ENCODE data around the gene PTPRH.
"Not testable (repeated sequence)": the region's sequence is repeated elsewhere in the genome, so short reads cannot be mapped to it uniquely, and the experiment has no call there.

Gene PTPRH

DNA sequence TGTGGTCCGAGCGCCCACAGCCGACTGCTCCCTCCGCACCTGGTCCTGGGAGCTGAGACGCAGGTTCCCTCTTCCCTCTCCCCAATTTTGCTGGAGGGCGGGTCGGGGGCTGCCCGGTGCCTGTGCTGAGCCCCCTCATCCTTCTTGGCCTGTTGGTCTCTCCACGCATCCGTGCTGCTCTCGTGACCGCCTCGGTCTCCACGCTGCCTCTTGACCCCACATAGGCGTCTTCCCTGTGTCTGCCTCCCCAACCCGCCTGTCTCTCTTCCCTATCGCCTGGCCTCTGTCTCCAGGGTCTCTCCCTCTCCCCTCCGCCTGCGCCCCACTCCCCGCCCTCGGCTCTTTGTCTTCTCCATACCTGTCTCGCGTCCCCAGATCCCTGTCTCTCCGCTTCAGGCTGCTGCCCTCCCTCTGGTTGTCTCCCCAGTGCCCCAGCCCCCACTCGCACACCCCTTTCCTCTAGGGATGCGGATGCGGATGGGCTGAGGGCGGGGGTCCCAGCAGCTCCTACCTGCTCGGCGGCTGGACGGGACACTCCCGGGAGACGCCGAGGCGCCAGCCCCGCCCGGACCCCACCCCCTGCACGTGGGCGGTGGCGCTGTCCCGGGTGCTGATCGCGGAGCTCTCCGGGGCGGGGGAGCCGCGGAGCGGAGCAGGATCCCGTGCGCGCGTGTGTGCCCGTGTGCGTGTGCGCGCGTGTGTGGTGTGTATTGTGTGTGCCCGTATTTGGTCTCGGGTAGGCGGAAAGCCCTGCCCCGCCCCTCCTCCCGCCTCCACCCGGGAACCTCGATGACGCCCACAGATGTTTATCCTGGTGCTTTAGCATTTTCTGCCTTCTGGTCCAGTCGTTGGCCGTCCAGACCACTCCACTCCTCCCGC lies 29.5 kb downstream of the PTPRH start, which contains the start of gene SYT5:
TSS of gene SYT5 (minus strand) at position 684 of the 879 bp plus-strand sequence. CDS start 1,248 bp downstream, outside the sequence.
- peak; percentile 39 for DNase-seq (ENCODE audit: low spot score)

DNA sequence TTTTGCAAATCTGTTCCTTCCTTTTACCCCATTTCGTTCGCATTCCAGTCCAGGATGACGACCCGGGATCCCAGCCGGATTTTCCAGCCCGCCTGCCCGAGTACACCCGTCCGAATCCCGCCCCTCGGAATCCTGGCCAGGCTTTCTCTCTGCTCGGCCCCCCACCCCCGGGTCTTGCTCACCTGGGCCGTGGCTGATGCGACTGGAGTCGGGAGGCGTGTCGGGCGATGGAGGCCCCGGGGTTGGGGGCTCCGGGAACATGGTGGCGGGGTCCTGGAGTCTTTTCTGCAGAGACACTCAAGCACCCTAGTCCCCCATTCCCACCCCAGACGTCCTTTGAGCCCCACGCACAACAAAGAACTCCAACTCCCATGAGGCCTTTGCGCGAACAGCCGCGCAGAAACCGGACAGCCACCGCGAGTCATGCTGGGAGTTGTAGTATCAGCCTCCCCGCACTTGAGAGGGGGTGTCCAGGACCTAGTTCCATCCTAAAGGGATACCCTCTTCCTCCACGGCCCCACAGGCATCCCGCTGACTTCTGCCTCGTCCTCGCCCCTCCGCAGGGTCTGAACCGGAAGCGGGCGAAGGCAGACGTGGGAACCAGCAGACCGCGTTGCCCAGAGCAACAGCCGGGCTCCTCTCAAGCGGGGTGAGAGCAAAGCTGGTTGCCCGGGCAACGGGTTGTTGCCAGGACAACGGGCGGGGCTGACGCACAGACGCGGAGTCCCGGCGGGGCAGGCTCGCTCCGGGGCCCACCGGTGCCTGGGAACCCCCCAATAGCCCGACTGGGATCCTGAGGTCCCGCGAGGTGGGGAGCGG lies 30.3 kb downstream of the PTPRH start:
- no peak for DNase-seq (ENCODE audit: low spot score)

DNA sequence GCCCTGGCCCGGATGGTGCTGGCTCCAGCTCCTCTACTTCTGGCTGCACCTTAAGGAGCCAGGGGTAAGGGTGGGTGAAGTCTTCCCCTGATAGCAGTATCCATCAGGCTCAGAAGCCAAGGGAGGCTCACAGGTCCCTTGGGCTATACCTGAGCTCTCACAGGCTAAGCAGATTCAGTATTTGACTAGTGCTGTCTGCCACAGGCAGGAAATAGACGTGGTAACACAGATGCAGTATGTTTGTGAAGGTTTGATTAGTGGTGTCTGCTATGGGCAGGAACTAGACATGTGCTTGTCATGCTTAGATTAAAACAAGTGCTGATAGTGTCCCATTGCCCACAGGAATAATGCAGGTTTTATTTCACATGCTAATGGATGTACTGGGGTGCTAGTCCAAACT lies 33.2 kb downstream of the PTPRH start:
- peak; percentile 40 for DNase-seq (ENCODE audit: low spot score)

DNA sequence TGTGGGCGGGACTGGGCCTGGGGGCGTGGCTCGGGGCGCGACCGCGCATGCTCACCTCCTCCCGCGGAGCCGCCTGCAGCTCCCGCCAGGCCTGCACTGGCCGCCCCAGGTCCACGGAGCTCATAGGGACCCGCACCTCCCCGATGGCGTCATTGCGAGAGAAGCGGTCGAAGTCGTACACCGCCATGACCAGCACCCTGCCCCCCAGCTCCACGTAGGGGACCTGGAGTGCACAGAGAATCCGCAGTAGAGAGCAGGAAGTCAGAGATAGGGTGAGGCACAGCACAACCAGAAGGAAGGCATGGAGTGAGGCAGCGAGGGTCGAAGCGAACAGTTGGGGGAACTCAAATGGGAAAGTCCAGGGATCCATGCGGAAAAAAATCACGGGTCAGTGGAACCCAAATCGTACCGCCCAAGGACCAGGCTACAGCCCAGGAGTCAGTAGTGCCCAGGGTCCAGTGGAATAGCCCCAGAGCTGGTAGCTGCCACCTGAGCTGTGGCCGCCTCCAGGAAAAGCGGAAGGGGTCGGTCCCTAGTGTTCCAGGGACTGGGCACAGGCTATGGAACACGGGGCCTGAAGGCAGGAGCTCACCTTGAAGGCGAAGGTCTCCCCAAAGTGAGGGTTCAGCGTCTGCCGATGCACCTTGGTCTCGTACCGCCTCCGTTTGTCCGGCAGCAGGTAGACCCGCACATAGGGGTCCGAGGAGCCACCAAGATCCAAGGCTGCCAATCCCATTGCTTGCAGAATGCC lies 34.0 kb downstream of the PTPRH start:
- no peak for DNase-seq (ENCODE audit: low spot score)

DNA sequence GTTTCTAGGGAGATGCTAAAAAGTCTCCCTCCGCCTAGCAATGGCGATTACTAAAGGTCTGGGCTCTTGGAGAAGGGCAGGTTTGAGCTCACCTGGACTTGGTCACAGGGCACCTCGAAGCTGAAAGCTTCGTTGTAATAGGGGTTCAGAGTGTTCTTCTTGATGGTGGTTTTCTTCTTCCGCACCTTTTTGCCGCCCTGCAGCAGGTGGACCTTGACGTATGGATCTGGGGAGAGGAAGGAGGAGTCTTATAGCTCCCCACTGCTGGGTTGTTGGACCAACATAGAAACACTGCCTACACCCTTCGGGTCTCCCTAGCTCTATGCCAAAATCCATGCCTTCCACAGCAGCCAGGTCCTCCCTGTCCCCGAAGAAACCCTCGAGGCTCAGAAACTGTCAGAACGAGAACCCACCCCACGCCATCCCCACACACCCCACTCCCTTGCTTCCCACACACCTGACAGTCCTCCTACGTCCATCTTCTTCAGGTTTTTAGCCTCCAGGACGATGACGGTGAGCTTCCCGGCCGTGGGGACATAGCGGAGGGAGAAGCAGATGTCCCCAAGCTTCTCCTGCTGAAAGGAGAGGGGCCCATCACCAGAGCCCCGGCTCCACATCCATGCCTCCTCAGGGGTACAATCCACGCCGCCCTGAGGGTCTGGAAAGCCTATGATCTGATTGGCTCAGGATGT lies 34.7 kb downstream of the PTPRH start:
- no peak for DNase-seq (ENCODE audit: low spot score)

DNA sequence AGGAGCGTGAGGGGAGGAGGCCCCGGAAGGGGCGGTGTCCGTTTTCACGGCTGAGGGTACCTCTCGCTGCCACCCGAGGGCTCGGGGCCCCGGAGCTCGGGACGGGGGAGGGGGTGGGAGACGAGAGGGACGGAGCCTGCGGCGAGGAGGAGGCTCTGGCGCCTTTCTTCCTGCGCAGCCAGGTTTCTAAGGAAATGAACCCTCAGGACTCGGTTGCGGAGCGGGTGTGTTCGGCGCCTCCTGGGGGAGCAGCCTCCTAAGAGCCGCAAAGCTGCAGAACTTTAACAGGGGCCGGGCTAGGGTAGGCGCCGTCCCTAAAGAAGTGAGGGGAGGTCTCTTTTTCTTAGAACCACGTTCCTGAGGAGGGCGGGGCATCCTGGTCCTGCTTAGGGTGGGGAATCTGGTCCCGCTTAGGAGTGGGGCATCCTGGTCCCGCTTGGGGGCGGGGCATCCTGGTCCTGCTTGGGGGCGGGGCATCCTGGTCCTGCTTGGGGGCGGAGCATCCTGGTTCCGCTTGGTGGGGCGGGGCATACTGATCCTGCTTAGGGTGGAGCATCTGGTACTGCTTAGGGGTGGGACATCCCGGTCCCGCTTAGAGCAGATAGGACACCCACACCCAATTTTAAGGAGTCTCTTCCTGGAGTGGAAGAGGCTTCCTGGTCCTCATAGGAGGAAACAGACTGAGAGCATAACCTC lies 35.4 kb downstream of the PTPRH start:
- DNase-seq (ENCODE audit: low spot score), result no peak

DNA sequence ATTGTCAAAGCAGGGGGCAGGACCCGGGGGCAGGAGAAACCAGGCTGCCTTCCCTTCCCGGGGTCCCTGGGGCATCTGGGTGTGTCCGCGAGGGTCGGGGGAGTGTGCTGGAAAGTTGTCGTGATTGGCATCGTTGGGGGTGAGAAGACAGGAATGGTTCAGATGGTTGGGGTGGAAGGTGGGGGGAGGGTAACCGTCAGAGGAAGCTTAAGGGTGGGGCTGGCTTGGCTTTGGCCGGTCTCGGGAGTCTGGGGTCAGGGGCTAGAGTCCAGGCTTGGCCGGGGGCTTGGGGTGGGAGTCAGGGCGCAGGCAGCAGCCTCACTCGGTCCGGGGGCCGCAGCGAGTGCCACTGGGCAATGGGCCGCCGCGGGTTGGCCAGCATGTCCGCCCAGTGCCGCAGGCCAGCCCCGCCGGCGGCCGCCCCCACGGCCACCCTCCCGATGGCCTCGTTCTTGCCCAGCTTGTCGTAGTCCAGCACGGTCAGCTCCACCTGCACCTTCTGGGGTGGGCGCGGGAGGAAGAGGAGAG lies 36.1 kb downstream of the PTPRH start:
- DNase-seq (ENCODE audit: low spot score), result no peak

DNA sequence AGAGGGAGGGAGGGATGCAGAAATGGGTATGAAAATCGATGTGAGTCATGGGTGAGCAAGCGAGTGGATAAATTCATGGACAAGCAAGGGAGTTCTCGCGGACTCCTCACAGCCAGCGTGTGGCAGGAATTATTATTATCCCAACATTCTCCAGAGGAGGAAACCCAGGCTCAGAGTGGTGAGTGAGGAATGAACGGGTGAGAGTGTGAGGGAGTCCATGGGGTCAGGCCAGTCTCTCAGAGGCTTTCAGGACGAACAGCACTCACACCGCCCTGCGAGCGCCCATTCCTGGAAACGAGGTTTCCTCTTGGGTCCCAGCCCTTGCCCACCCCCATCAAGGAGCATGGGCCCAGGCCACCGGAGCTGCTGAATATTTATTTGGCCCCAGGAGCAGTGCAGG lies 36.6 kb downstream of the PTPRH start:
- peak; percentile 51 for DNase-seq (ENCODE audit: low spot score)

DNA sequence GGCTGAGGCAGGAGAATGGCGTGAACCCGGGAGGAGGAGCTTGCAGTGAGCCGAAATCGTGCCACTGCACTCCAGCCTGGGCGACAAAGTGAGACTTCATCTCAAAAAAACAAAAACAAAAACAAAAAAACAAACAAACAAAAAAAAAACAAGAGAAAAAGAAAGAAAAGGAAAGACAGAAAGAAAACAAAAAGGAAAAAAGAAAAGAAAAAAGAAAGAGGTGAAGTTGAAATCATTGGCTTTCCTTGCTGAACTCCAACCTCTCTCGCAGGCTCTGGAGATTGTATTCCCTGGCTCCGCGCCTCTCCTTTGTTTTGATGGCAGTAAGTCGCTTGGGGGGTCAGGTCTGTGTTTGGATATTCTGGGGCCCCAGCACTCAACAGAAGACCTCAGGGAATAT lies 37.0 kb downstream of the PTPRH start:
- not testable (repeated sequence) for DNase-seq (ENCODE audit: low spot score)

DNA sequence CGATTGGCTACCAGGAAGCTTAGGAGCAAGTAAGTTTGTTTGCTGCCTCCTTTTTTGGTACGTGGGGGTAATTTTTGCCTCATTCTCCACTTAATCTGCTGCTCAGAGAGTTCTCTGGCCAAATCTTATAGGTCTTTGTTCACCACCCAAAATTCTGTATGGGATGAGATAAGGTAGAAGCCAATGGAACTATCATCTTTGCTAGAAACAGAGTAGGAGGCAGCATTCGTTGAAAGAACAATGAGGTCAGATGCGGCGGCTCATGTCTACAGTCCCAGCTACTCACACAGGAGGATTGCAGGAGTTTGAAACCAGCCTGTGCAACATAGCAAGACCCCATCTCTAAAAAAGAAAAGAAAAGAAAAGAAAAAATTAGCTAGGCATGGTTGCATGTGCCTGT lies 37.9 kb downstream of the PTPRH start:
- no peak for DNase-seq (ENCODE audit: low spot score)

DNA sequence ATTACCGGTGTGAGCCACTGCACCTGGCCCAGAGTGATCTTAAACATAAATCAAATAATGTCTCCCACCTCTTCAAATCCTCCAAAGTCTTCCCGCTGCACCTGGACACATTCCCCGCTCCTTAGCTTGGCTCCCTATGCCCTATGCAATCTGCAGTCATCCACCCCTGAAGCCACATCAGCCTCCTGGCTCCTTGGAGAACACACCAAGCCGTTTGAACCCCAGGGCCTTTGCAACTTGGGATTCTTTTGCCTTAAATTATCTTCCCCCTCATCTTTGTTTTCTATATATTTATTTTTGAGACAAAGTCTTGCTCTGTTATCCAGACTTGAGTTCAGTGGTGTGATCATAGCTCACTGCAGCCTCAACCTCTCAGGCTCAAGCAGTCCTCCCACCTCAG lies 40.2 kb downstream of the PTPRH start:
- DNase-seq (ENCODE audit: low spot score), result no peak

DNA sequence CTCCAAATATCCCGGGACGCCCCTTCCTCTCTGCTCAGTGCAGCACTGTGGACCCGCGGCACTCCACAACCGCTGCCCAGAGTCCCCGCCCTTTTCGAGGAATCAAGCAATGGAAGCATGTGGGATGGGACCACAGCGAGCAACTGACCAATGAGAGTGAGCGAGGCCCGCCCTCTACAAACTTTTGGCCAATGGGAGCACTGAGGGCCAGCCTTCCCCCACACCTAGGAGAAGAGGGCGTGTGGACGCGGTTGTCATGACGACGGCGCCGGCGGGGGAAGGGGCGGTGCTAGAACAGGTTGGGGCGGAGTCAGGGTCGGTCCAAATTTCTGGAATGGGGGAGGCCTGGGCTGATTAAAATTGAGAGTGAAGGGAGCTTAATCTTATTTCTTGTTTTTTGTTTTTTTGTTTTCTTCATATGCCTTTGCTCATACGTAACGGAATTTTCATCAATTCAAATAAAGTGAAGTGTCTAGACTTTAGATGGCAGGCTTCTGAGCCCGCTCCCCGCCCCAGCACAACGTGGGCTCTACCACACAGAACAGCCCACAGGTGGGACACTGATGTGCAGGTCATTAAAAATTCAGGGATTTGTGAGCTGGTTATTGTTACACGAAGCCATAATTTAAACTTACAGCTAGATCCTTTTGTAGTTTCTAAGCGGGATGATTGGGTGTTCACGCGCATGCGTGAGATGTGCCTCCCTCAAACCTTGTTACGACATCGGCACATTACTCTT lies 42.6 kb downstream of the PTPRH start, which contains the start of gene DNAAF3:
TSS of gene DNAAF3 (minus strand) at position 84 of the 739 bp plus-strand sequence. CDS start 200 bp downstream, outside the sequence.
- DNase-seq (ENCODE audit: low spot score), result peak; percentile 98

DNA sequence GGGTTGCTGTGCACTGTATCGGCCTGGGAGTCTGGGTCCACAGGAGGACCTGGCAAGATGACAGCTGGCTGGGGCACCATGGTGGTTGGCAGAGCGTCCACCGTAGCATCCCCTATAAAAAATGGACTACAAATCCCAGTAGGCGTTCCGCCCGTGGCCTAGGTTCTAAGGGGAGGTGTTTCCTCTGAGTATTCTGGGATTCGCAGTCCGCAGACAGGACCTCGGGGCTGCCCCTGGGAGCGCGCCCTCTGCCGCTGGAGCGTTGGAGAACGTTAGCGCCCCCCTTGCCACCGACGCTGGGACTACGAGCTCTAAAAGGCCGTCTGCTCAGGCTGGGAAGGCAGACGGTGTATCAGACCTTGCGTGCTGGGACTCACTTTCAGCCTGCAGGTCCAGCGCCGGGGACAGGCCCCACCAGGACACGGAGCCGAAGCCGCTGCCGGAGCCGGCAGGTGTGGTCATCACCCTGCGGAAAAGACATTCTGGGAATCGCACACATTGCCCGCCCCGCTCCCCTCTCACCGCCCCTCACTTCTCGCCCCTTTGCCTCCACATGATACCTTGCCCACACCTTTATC lies 43.3 kb downstream of the PTPRH start:
- peak; percentile 94 for DNase-seq (ENCODE audit: low spot score)

DNA sequence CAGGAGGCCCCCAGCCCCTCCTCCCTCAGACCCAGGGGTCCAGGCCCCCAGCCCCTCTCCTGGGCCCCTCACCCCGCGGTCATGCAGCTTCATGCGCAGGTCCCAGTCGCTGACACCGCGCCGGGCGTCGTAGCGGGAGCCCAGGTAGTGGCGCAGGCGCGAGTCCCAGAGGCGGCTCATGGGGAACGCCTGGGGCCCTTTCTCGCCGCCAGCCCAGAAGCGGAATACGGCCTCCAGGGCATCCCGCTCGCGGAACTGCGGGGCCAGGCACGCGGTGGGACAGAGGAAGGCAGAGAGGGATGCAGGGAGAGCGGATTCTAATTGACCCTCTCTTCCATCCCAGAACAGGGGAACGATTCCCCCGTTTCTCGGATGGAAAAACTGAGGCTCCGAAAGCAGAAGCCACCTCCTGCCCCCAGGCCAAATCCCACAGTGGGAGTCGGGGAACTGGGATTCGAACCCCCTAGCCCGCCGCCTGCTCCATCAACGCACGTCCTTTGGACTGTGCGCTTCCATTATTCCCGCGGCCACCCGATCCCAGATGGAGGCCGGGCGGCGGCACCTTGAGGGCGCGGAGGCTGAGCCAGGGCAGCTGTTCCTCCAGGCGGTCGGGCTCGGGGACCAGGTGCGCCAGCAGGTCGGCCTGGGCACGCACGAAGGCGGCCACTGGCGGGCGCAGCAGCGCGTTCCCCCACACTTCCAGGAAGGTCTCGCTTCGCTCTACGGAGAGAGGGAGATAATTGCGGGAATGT lies 47.6 kb downstream of the PTPRH start:
- no peak for DNase-seq (ENCODE audit: low spot score)

DNA sequence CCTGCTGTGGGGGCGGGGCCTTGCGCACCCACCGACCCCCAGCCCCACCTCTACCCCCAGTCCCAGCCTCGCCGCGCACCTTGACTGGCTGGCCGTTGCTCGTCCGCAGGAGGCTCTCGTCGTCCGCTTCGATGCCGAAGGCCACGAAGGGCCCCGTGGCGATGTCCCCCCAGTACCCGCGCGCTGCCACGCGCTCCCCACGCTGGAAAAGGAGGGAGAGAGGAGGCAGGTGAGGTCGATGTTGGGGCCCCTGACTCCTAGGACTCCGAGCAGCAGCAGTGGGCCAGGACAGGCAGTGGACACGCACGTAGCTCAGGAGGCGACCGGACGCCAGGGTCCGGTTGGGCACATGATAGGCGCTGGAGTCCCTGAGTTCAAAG lies 48.3 kb downstream of the PTPRH start:
- no peak for DNase-seq (ENCODE audit: low spot score)

DNA sequence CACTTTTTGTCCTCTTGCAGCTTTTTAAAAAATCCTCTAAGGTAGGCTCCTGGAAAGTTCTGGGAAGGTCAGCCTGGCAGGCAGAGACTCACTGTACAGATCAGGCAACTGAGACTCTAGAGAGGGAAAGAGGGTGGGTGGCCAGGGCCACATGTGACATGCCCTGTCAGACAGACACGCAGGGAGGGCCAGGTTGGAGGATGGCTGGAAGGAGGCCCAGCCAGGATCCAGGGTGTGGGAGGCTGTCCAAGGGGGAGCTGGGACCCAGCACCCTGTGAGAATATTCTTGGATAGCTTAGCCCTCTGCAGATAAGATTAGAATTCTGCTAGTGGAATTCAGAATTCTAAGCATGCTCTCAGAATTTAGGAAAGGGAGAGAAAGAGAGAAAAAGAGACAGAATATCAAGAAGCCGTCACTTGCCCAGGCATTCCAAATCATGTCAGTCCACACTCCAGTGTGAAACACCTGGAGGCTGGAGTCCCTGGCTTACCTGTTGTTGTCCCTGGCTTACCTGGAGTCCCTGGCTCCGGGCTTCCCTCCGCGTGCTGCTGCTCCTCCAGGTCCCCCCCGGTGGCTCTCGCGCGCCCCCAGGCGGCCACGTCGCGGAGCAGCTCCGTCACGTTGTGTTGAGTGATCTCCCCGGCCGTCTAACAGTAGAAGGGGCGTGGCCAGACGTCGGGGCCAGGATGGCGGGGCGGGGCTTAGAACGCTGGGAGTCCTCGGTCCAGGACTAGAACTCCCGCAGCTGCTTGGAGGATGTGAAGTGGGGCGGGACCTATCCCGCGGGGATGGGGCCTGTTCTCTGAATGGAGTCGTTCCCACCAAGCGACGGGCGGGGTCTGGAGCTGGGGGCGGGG lies 48.9 kb downstream of the PTPRH start:
- DNase-seq (ENCODE audit: low spot score), result peak; percentile 92

DNA sequence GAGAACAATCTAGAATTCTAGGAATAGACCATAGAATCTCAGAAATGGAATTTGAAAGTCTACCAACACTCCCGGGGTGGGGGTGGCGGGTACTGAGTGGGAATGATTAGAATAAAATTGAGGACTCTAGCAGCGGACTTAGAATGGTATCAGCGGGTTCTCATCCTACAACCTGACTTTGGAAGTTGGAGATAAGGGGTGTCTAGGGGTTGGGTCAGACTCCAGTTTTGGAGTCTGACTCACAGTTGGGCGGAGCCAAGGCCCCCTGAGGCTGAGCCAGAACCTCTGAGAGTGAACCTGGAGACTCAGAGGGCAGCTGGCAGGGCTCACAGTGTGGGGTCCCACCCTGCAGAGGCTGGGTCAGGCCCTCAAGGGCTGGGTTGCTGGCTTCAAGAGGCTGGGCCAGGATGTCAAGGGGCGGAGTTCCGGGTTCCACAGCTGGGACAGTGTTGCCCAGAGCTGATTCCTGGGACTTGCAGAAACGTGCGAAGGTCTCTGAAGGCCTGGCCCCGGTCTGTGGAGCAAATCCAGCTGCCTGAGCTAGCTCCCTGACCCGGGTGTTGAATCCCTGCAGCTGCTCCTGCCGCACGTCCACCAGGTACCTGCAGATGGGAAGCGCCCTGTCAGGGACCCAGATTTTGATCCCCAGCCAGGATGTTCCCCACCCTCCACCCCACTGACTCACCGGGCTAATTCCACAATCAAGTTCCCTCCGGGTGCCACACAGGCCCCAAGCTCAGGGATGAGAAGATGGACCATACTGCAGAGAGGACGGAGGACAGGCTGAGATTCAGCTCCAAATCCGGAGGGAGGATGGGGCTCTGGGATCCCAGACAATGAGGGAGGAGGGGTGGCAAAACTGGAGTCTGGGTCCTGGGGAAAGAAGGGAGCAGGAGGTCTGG lies 50.2 kb downstream of the PTPRH start:
- peak; percentile 78 for DNase-seq (ENCODE audit: low spot score)

Data from RKO (cell line).